HG03097 (cell line): ENCODE results near the gene TMEM163.

Source experiments
- ATAC-seq: cut with Tn5 transposase; IDR thresholded peaks from one replicate; pipeline ENCODE4 v1.9.1; 2021; ENCODE audit not compliant: unreplicated experiment, low FRiP score

Gene TMEM163

GRCh38 chr2:134420259-134420658, 298.5 kb downstream of the TMEM163 start:
- ATAC-seq: no peak

DNA sequence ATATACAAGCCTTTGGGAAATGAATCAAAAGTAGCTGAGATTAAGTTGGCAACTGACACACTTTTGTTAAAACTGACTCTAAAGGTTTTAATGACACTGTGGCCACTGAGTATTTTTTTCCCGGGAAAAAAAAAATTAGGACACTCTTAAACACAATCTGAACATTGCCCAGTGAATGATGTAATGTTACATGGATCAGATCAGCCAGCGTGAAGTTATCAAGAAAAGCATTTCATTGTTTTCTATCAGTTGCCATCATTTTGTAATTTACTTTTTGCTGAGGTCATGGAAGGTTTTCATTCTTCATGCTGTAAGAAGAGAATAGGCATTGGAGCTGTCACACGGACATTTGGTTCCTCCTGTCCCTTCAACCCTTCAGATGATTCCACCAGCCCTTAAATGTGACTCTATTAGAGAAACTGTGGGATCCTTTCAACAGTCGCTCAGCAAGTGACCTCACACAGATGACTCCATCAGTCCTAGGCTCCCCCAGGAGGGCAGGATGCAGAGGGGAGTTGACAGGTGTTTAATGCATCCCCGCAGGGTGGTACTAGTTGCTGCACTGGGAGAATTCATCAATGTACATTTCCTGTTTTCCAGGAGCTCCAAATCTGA, 300.7 kb downstream of the TMEM163 start:
- no peak for ATAC-seq

DNA sequence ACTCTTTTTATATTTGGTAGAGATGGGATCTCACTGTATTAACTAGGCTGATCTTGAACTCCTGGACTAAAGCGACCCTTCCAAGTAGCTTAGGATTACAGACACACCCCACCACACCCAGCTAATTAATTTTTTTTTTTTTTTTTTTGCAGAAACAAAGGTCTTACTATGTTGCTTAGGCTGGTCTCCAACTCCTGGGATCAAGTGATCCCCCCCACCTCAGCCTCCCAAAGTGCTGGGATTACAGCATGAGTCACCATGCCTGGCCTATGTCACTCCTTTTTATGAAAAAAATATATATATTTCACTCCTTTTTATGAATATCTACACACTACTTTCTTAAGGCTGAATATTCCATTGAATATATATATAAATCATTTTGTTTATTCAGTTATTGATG, 302.2 kb downstream of the TMEM163 start:
- ATAC-seq: no peak

- no peak for ATAC-seq
Measured at GRCh38 chr2:134416018-134416417, 302.8 kb downstream of the TMEM163 start.

GRCh38 chr2:134413912-134414311, 304.9 kb downstream of the TMEM163 start:
- ATAC-seq: no peak

GRCh38 chr2:134413430-134413829, 305.4 kb downstream of the TMEM163 start:
- ATAC-seq: no peak

DNA sequence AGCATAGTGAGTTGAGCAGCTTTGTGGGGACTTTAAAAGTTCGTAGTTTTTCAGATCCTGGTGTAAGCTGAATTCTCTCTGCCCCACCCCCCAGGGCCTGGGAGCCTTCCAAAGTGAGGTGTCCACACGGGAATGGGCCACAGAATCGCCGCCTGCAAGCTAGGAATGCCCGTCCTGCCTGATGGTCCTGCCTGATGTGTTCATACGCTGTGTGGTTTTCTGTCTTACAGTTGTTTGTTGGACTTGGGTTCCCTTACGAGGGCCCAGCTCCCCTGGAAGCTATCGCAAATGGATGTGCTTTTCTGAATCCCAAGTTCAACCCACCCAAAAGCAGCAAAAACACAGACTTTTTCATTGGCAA, 306.2 kb downstream of the TMEM163 start:
- no peak for ATAC-seq

DNA sequence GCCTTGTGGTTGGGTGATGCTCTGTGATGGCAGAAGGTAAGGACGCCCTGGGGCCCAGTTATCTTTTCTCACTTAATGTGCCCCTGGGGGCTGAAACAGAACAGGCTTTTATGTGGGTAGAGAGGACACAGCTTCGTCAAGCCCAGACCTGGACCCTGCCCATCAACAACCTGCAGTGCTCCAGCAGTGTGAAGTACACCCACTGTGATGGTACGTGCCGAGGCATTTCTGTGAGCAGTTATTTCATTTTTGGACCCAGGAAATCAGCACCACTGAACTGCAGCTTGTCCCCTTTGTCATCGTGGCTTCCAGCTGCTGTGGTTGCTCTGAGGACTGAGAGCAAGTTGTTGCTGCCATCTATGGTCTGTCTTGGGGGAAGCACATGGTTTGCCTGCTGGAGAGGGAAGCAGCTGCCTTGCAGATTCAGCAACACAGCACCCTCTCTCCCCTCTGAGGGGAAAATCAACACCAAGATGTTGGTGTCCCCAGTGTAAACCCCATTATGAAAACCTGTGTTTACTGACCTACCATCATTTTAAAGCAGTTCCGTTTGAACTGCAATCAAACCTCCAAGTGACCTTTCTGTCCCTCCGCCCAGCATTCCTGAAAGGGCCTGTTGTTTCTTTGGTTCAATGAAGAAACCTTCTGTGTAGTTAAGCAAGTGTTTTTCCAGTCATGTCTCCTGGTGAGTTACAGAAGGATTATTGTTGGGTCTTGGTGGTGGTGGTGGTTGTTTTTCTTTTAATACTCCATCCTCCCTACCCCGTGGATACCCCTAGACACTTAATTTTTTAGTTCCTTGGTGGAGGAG, 306.8 kb downstream of the TMEM163 start:
- ATAC-seq: peak; percentile 87

DNA sequence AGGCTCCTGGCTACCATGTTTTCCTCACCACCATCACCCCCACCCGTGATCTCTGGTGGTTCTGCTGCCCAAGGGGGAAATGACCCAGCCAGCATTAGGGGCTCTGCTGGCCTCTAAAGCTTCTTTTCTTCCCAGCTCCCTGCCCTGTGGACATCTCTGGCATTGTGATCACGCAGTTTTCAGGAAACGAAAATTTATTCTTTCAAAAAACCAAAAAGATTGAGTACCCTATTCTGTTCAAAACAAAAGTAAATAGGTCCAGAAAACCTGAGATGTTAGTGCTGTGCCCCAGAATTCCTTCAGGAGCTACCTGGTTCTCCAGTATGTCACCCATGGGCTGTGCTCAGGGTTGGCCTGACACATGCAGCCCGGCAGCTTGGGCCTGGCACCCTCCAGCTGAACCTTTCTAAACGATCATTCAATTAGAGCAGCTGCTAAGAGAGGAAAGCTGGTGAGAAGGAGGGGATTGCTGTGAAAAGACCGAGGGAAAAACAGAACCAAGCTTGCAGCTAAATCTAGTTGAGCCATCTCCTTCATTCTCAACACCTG, 307.4 kb downstream of the TMEM163 start:
- no peak for ATAC-seq

DNA sequence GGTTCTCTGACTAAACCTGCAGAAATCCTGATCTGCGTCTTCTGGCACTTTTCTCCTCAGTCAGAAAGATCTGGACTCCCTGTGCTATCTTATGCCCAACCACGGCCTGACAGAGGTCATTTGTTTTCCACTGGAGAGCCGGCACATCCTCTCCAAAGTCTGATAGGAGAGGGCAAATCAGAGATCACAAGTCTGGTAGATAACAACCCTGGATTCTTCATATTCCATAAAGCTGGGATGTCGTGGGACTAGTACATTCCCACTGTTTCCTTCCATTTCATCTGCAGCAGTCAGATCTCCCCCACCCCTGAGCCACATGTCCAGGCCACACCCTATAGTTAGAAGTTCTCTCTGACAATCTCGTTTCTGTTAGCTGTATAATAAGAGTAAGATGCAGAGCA, 308.0 kb downstream of the TMEM163 start:
- ATAC-seq: no peak

DNA sequence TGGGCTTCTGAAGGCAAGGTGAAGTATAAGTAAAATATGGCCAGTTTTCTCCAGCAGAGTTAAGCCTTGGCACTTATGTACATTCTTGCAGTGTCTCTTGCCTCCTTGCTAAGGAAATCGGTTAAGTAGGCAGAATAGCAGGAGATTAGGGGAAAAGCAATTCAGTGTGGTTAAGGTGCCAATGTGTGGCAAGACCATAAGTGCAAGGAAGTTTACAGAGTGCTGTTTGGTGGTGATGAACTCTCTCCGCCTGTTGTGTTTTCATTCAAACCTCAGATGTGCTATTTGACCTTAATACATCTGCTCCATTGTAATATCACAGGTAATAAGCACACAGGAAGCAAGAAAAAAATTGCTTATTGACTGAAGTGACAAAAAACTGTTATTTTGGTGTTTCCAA, 308.8 kb downstream of the TMEM163 start:
- ATAC-seq: no peak

DNA sequence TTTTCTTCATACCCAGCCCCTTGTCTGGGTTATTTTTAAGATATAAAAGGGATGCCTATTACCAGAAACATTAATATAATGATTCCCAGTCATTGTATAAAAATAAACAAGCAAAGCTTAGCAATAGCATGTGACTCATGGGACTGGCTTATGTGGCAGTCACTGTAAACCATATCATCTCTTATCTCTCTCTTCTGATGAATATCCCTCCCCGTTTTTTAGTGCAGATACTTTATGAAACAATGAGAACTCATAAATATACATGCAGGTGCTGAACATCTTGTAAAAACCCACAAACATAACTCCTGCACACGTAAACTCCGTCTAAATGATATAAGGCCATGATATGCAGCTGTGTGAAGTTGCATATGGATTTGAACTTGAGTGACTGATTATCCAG, 310.0 kb downstream of the TMEM163 start:
- ATAC-seq: no peak

- no peak for ATAC-seq
Measured at GRCh38 chr2:134408386-134408785, 310.4 kb downstream of the TMEM163 start.

DNA sequence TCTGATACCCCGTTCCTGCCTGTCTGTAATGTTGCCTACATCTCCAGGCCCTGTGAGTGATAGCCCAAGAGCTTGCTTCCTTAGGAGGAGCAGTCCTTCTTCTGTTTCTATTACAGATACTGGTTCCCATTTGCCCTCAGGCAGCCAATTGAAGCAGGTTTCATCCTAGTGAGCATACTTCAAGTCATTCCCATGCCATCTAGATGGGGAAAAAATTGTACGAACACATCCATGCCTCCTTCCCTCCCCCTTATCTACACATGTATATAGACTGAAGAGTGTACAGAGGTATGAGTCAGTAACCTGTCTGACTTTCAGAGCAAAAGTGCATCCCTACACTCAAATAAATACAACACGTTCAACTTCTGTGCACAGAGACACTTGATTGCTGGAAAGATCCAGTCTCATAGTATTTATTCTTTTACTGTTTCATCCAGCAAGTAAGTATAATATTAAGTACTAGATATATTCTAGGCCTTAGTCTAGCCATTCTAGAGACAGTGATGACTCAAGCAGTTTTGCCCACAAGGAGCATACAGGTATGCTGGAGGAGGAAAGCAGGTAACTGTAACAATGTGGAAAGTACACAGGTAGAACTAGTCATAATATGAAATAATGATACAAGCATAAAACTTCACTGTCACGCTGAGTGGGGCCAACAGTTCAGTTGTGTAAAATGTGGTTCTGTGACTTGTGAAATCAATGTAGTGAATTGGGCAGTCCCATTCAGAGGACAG, 311.5 kb downstream of the TMEM163 start:
- no peak for ATAC-seq

- ATAC-seq: no peak
Measured at GRCh38 chr2:134406736-134407135, 312.1 kb downstream of the TMEM163 start.

GRCh38 chr2:134406311-134406710, 312.5 kb downstream of the TMEM163 start:
- ATAC-seq: no peak
